Smooth muscle cell (in vitro differentiated cells): ENCODE data around the gene FBXW7. TPM values are rescaled to one million over a fixed set of nuclear protein-coding genes. Genes with fewer than 3 reads are reported as not detected.

Experiments
- DNase-seq: peaks from one replicate; lab custom pipeline; 2025; ENCODE audit not compliant: unreplicated experiment; lab: John Stamatoyannopoulos, UW
- H2AFZ ChIP-seq: fragments of 200-600 bp; sonication (generic); 2 replicates; pipeline ENCODE4 v1.6.0; 2016; ENCODE audit warnings: antibody characterized with exemption, low read depth, mild to moderate bottlenecking
- H3F3A ChIP-seq: fragments of 200-600 bp; sonication (generic); 2 replicates; pipeline ENCODE4 v1.6.0; 2017; ENCODE audit warnings: antibody characterized with exemption, low read depth
- H3K27ac ChIP-seq: fragments of 200-600 bp; sonication (generic); 2 replicates; pipeline ENCODE4 v1.5.1; 2016; ENCODE audit warnings: low read depth, mild to moderate bottlenecking
- H3K27me3 ChIP-seq: fragments of 200-600 bp; sonication (generic); 2 replicates; pipeline ENCODE4 v1.6.1; 2016; ENCODE audit warnings: low read depth, mild to moderate bottlenecking
- H3K36me3 ChIP-seq: fragments of 200-600 bp; sonication (generic); 2 replicates; pipeline ENCODE4 v1.5.1; 2016; ENCODE audit warnings: low read depth
- H3K4me1 ChIP-seq: fragments of 200-600 bp; sonication (generic); 2 replicates; pipeline ENCODE4 v1.5.1; 2016; ENCODE audit warnings: low read depth
- H3K4me2 ChIP-seq: fragments of 200-600 bp; sonication (generic); 2 replicates; pipeline ENCODE4 v1.6.0; 2016; ENCODE audit warnings: mild to moderate bottlenecking
- H3K4me3 ChIP-seq: fragments of 200-600 bp; sonication (generic); 2 replicates; pipeline ENCODE4 v1.5.1; 2016; ENCODE audit warnings: mild to moderate bottlenecking
- H3K79me2 ChIP-seq: fragments of 200-600 bp; sonication (generic); 2 replicates; pipeline ENCODE4 v1.6.0; 2016; ENCODE audit warnings: low read depth, mild to moderate bottlenecking
- H3K9ac ChIP-seq: fragments of 200-600 bp; sonication (generic); 2 replicates; pipeline ENCODE4 v1.6.0; 2016; ENCODE audit warnings: low read depth
- H3K9me3 ChIP-seq: fragments of 200-600 bp; sonication (generic); replicated peaks from 2 replicates; pipeline ENCODE4 v1.5.1; 2016; ENCODE audit warnings: low read depth
- H4K20me1 ChIP-seq: fragments of 200-600 bp; sonication (generic); 2 replicates; pipeline ENCODE4 v1.6.0; 2016; ENCODE audit warnings: low read depth
- CTCF ChIP-seq: fragments of 200-600 bp; sonication (generic); IDR thresholded peaks from 2 replicates; pipeline ENCODE4 v1.5.1; 2017; ENCODE audit warnings: borderline replicate concordance, mild to moderate bottlenecking, antibody characterized with exemption; ENCODE audit not compliant: insufficient read depth, poor library complexity, severe bottlenecking
- WGBS: methylation state at CpG from one replicate; pipeline ENCODE4 v1.1.7; 2016; ENCODE audit warnings: low lambda C conversion rate; 5-methylcytosine and 5-hydroxymethylcytosine counted together
- polyA plus RNA-seq: library from polyadenylated mRNA; unstranded; fragments of >200 nt; fragmentation: Nextera tagmentation; extraction: Ambion mirVana; gene quantifications from 2 replicates; pipeline ENCODE4 v1.2.1, GENCODE V29; 2016
- total RNA-seq: library from RNA; depleted of rRNA; stranded (reverse); fragments of >200 nt; gene quantifications from 2 replicates; pipeline ENCODE4 v1.2.3, GENCODE V29; 2014

Gene FBXW7
- total and polyA plus RNA-seq, 2 experiments from 2014 or later, result 16.4 to 31.6 TPM

- H3K27ac ChIP-seq, result no peak overlapping the region
- no peaks in the 10 kb centered on the region for H3K9me3 ChIP-seq
- no peak overlapping the region for H3K4me2 ChIP-seq
- no peaks in the 10 kb centered on the region for H3K27me3 ChIP-seq
- no peak overlapping the region for H2AFZ ChIP-seq
- H3F3A ChIP-seq, result no peaks in the 10 kb centered on the region
- no peaks in the 10 kb centered on the region for H3K4me1 ChIP-seq
- H3K79me2 ChIP-seq, result peaks cover 23% of the 10 kb centered on the region
- no peaks in the 10 kb centered on the region for H3K36me3 ChIP-seq
- no peak overlapping the region for H3K9ac ChIP-seq
- DNase-seq, result no peak
- no peak for TF ChIP-seq CTCF
- 96% methylated on average over 3 of the region's 3 CpGs for WGBS
- no peak overlapping the region for H3K4me3 ChIP-seq
- peaks cover 42% of the 10 kb centered on the region for H4K20me1 ChIP-seq
These were observed 111.5 kb downstream of the FBXW7 start for GRCh38 chr4:152424396-152424795.

GRCh38 chr4:152422817-152423320 lies 113.0 kb downstream of the FBXW7 start:
- 93% methylated on average over 1 of the region's 1 CpG for WGBS

GRCh38 chr4:152421576-152421975 lies 114.3 kb downstream of the FBXW7 start:
- Histone ChIP-seq H2AFZ (no peak overlapping the region), H3K4me2 (no peak overlapping the region), H3K79me2 (peaks cover 25% of the 10 kb centered on the region), H4K20me1 (peaks cover 46% of the 10 kb centered on the region), H3K9me3 (no peaks in the 10 kb centered on the region), H3K4me3 (no peak overlapping the region), H3K4me1 (no peaks in the 10 kb centered on the region), H3F3A (no peaks in the 10 kb centered on the region), H3K9ac (no peak overlapping the region), H3K27ac (no peak overlapping the region), H3K36me3 (no peaks in the 10 kb centered on the region), H3K27me3 (no peaks in the 10 kb centered on the region)
- WGBS, result 100% methylated on average over 1 of the region's 1 CpG
- TF ChIP-seq CTCF, result no peak
- DNase-seq, result no peak

More at GRCh38 chr4:152422817-152423320, 113.0 kb downstream of the FBXW7 start:
- Histone ChIP-seq H4K20me1 (peaks cover 46% of the 10 kb centered on the region), H2AFZ (no peak overlapping the region), H3K27me3 (no peaks in the 10 kb centered on the region), H3K27ac (no peak overlapping the region), H3K36me3 (no peaks in the 10 kb centered on the region), H3K9me3 (no peaks in the 10 kb centered on the region), H3K9ac (no peak overlapping the region), H3F3A (no peaks in the 10 kb centered on the region), H3K79me2 (peaks cover 23% of the 10 kb centered on the region), H3K4me2 (no peak overlapping the region), H3K4me3 (no peak overlapping the region), H3K4me1 (no peaks in the 10 kb centered on the region)
- no peak for TF ChIP-seq CTCF
- no peak for DNase-seq

GRCh38 chr4:152419809-152420208 lies 116.1 kb downstream of the FBXW7 start:
- Histone ChIP-seq H3K36me3 (no peaks in the 10 kb centered on the region), H3K79me2 (peaks cover 32% of the 10 kb centered on the region), H3K4me3 (no peak overlapping the region), H3K9me3 (no peaks in the 10 kb centered on the region), H3K9ac (no peak overlapping the region), H4K20me1 (peaks cover 53% of the 10 kb centered on the region), H2AFZ (no peak overlapping the region), H3K4me1 (peaks cover 17% of the 10 kb centered on the region), H3F3A (no peaks in the 10 kb centered on the region), H3K4me2 (no peak overlapping the region), H3K27me3 (no peaks in the 10 kb centered on the region), H3K27ac (no peak overlapping the region)
- no peak for DNase-seq
- WGBS, result 95% methylated on average over 2 of the region's 2 CpGs
- no peak for TF ChIP-seq CTCF
